Esophagus squamous epithelium (tissue), 5 donors: Measurements from ENCODE around the gene ZDHHC8. TPM values are rescaled to one million over a fixed set of nuclear protein-coding genes. Genes with fewer than 3 reads are reported as not detected.

ENCODE experiments used
- DNase-seq: peaks from one replicate; lab custom pipeline; 2025; lab: John Stamatoyannopoulos, UW
- H3K27ac ChIP-seq, 4 donors: fragments of 200-600 bp; sonication (generic); one replicate each; pipeline ENCODE4 v1.5.1; 2016 to 2019; ENCODE audit warnings: mild to moderate bottlenecking in 1 of 4
- H3K27me3 ChIP-seq, 4 donors: fragments of 200-600 bp; sonication (generic); 1 replicate in 3 of 4; 2 replicates in 1 of 4; pipeline versions ENCODE4 v1.5.1 to v1.6.0; 2017 to 2021; ENCODE audit warnings: antibody characterized with exemption in 1 of 4
- H3K36me3 ChIP-seq, 3 donors: fragments of 200-600 bp; sonication (generic); one replicate each; pipeline ENCODE4 v1.5.1; 2016 to 2019
- H3K4me1 ChIP-seq, 3 donors: fragments of 200-600 bp; sonication (generic); one replicate each; pipeline ENCODE4 v1.5.1; 2017 to 2019
- H3K4me3 ChIP-seq, 4 donors: fragments of 200-600 bp; sonication (generic); 1 replicate in 3 of 4; 2 replicates in 1 of 4; pipeline ENCODE4 v1.5.1; 2016 to 2019; ENCODE audit warnings: mild to moderate bottlenecking in 2 of 4, moderate library complexity in 1 of 4
- H3K9me3 ChIP-seq, 3 donors: fragments of 200-600 bp; sonication (generic); one replicate each; pipeline ENCODE4 v1.5.1; 2016 to 2019
- POLR2A ChIP-seq, 4 donors: fragments of 450-650 bp; IDR thresholded peaks; one replicate each; pipeline ENCODE4 v1.6.1; 2017; ENCODE audit warnings: antibody characterized with exemption in 4 of 4, mild to moderate bottlenecking in 4 of 4, moderate library complexity in 3 of 4
- WGBS, 2 donors: methylation state at CpG; one replicate each; pipeline ENCODE4 v1.1.5; 2018; 5-methylcytosine and 5-hydroxymethylcytosine counted together
- intact Hi-C: fragments of 100-400 bp; cut with DNase I; formaldehyde crosslinking; loops from one replicate; pipeline ENCODE4 v1.15.0; 2022
- total RNA-seq, 4 donors: library from RNA; depleted of rRNA; stranded (reverse); fragments of >200 nt; gene quantifications; one replicate each; pipeline ENCODE4 v1.1.0, GENCODE V29; 2016
- TF ChIP-seq, protein P1 (sequence below), 6 experiments: fragments of 450-650 bp in 4 of 6; fragments of 200-600 bp in 2 of 6; sonication (generic) in 2 of 6; IDR thresholded peaks; one replicate each; pipeline ENCODE4 v1.5.1; 2016 to 2019; ENCODE audit warnings: antibody characterized with exemption in 6 of 6, mild to moderate bottlenecking in 4 of 6, moderate library complexity in 4 of 6
- donor health status: DM: yes; HTN: yes; CAD: no.

ZDHHC8 gene
- total RNA-seq, 4 donors from 2014 or later: 14.7 to 22.9 (median 18.6) TPM

DNA sequence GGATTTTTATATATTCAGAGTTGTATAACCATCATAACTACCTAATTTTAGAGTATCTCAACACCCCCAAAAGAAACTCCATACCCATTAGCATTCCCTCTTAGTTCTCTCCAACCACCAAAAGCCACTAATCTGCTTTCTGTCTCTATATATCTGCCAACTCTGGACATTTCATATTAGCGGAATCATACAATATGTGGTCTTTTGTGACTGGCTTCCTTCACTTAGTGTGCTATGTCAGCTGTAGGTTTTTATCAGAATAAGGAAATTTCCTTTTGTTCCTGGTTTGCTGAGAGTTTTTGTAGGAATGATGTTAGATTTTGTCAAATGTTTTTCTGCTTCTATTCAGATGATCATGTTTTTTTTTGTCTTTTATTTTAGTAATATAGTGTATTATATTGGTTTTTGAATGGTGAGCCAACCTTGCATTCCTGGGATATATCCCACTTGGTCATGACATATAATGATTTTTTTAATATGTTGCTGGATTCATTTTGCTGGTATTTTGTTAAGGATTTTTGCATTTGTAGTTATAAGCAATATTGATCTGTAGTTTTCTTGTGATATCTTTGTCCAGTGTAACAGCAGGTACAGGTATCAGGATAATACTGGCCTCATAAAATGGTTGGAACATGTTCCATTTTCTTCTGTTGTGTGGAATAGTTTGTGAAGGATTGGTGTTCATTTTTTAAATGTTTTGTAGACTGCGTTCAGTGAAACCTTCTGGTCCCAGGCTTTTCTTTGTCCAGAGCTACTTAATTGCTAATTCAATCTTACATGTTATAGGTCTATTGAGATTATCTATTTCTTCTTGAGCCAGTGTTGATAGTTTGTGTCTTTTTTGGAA, 34.8 kb upstream of the ZDHHC8 start:
- Histone ChIP-seq H3K36me3 (peaks cover 40 to 100% (median 58%) of the 10 kb centered on the region in 3 donors), H3K27me3 (no peaks in the 10 kb centered on the region), H3K27ac (no peak overlapping the region), H3K4me1 (no peaks in the 10 kb centered on the region), H3K4me3 (no peak overlapping the region), H3K9me3 (no peaks in the 10 kb centered on the region)
- intact Hi-C loops: no loop called here
- DNase-seq: no peak
- TF ChIP-seq, protein P1, sequence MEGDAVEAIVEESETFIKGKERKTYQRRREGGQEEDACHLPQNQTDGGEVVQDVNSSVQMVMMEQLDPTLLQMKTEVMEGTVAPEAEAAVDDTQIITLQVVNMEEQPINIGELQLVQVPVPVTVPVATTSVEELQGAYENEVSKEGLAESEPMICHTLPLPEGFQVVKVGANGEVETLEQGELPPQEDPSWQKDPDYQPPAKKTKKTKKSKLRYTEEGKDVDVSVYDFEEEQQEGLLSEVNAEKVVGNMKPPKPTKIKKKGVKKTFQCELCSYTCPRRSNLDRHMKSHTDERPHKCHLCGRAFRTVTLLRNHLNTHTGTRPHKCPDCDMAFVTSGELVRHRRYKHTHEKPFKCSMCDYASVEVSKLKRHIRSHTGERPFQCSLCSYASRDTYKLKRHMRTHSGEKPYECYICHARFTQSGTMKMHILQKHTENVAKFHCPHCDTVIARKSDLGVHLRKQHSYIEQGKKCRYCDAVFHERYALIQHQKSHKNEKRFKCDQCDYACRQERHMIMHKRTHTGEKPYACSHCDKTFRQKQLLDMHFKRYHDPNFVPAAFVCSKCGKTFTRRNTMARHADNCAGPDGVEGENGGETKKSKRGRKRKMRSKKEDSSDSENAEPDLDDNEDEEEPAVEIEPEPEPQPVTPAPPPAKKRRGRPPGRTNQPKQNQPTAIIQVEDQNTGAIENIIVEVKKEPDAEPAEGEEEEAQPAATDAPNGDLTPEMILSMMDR (IDR thresholded peaks at IDR 0.05): no peak
- no peak for TF ChIP-seq POLR2A (IDR thresholded peaks at IDR 0.05)
- WGBS, 2 donors: 94 to 96% methylated on average over 2 of the region's 2 CpGs

DNA sequence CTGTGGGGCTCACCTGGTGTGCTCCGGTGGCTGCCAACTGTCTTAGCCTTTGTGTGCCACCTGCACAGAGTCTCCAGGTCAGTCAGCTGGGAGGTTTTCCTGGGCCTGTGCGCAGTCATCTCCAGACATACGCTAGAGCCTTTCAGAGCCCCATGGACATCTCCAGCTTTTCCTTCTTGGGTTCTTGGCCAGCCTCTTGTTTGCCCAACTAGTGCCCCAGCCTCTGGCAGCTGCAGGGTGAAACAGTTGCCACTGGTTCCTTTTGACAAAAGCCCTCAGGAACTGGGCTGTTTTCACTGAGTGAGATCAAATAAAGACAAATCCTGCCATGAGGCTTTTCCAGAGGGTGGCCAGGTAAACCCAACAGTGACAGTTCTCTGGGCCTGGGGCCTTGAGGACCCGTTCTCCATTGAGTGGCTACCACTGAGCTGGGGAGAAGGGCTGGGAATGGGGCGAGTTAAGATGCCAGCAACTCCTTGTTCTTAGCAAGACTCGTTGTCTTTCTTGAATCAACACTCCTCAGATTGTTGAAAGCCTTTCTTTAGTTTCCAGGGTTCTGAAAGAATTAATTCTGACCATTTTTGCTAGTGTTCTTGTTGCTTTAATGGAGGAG, 32.4 kb upstream of the ZDHHC8 start:
- TF ChIP-seq POLR2A (IDR thresholded peaks at IDR 0.05): no peak
- TF ChIP-seq, protein P1 (IDR thresholded peaks at IDR 0.05): no peak
- DNase-seq: no peak
- H3K9me3 ChIP-seq: no peaks in the 10 kb centered on the region
- no peak overlapping the region for H3K4me3 ChIP-seq
- no peaks in the 10 kb centered on the region for H3K27me3 ChIP-seq
- H3K4me1 ChIP-seq: no peaks in the 10 kb centered on the region
- H3K27ac ChIP-seq: no peak overlapping the region
- WGBS, 2 donors: 98 to 100% methylated on average over 4 to 6 of the region's 6 CpGs
- intact Hi-C loops: no loop called here
- H3K36me3 ChIP-seq: peaks cover 22 to 100% (median 36%) of the 10 kb centered on the region in 3 donors

DNA sequence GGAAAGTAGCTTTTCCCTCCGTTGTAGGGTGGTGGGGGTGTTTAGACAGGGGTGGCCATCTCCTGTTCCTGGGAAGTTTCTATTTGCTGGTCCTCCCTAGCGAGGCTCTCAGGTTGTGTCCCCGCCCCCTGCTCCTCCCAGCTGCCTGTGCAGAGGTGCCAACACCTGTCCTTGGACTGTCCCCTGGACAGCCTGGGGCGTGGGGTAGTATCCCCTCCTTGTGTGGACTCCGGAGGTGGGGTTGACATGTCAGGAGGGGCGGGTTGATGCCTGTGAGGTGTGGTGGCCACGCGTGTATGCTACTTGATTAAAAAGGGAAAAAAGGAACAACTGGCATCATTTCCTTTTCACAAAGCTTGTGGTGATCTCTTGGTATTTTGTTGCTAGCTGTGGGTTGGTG, 30.0 kb upstream of the ZDHHC8 start:
- no peak for TF ChIP-seq POLR2A (IDR thresholded peaks at IDR 0.05)

DNA sequence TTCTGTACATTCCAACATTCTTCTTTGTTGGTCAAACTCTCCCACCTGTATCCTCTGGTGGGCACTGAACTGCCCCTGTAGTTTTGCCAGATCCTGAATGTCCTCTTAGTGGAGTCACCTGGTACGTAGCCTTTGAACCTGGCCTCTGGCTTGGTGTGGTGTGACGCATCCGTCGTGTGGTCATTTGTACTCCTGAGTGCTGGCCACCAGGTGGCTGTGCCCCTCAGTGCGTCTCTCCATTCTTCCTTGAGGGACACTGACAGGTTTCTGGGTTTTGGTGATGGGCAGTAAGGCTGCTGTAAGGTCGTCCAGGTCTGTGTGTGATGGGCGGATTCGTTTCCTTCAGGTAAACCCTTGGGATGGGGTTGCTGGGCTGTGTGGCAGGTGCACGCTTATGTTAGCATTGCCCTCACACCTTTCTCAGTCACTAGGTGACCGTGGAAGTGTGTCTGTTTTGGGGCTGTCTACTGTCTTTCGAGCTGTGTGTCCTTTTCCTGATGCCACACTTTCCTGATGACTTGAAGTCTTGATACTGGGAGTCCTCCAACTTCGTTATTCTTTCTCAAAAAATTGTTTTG, 29.3 kb upstream of the ZDHHC8 start:
- no peak for DNase-seq
- no peak overlapping the region for H3K27ac ChIP-seq
- H3K4me3 ChIP-seq: no peak overlapping the region
- TF ChIP-seq POLR2A (IDR thresholded peaks at IDR 0.05): no peak
- TF ChIP-seq, protein P1 (IDR thresholded peaks at IDR 0.05): no peak
- no peaks in the 10 kb centered on the region for H3K27me3 ChIP-seq
- peaks cover 28 to 100% (median 28%) of the 10 kb centered on the region in 3 donors for H3K36me3 ChIP-seq
- H3K4me1 ChIP-seq: no peaks in the 10 kb centered on the region
- WGBS, 2 donors: 92% methylated on average over 6 to 8 of the region's 12 CpGs
- intact Hi-C loops: no loop called here
- H3K9me3 ChIP-seq: no peaks in the 10 kb centered on the region

More for the DNA sequence above, 30.0 kb upstream of the ZDHHC8 start:
- WGBS, 2 donors: 72 to 89% methylated on average over 7 of the region's 8 CpGs
- intact Hi-C loops: no loop called here
- Histone ChIP-seq H3K4me1 (no peaks in the 10 kb centered on the region), H3K27ac (no peak overlapping the region), H3K36me3 (peaks cover 21 to 100% (median 22%) of the 10 kb centered on the region in 3 donors), H3K9me3 (no peaks in the 10 kb centered on the region), H3K4me3 (no peak overlapping the region), H3K27me3 (no peaks in the 10 kb centered on the region)
- DNase-seq: no peak

DNA sequence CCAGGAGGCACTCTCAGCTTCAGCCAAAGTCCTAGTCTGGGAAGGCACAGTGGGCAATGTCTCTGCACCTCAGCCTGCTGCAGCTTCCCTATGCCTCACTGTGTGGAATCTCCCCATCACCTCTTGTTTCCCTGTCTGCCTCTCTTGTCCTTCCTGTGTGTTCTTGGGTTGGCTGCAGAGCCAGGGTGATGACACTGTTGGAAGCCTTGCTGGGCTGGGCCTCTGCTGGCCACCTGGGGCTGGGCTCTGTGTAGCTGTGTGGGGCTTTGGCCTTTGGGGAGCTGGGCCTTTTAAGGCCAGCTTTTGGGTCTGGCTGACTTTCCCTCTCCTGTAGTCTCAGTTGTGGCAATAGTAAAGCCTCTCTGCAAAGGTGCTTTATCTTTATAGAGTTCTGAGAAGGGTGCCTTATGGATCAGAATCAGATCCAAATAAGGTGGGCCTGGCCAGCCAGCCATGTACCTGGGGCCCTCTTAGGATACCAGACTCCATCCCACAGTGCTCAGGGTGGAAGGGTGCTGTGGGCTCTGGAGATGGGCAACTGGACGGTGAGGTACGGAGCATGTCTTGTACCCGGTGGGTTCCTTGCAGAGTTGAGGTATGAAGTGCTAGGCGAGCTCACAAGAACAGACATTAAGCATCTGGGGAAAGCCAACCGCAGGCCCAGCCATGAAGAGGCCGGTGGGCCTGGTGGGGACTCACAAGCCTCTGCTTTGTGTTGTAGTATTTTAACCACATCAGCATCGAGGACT, 26.0 kb upstream of the ZDHHC8 start:
- TF ChIP-seq, protein P1 (IDR thresholded peaks at IDR 0.05): no peak
- no peak for TF ChIP-seq POLR2A (IDR thresholded peaks at IDR 0.05)
- Histone ChIP-seq H3K4me1 (no peaks in the 10 kb centered on the region), H3K9me3 (no peaks in the 10 kb centered on the region), H3K27ac (no peak overlapping the region), H3K4me3 (no peak overlapping the region), H3K27me3 (no peaks in the 10 kb centered on the region), H3K36me3 (peaks cover 29 to 100% (median 44%) of the 10 kb centered on the region in 3 donors)
- intact Hi-C loops: no loop called here
- DNase-seq: no peak
- WGBS, 2 donors: 88 to 100% methylated on average over 4 to 5 of the region's 7 CpGs
